Stimulated activated CD8-positive, alpha-beta memory T cell treated with anti-CD3 and anti-CD28 coated beads, Interleukin-15, amount 100 ng/mL, for 4 hours (primary cell): ENCODE measurements around the gene ADH1A.
"Not testable (repeated sequence)": the region's sequence is repeated elsewhere in the genome, so short reads cannot be mapped to it uniquely, and the experiment has no call there.

Experiments
- DNase-seq, 2 donors: peaks; one replicate each; pipeline ENCODE4 v3.0.0-alpha.2; 2020; ENCODE audit warnings: low read depth in 2 of 2

ADH1A gene

DNA sequence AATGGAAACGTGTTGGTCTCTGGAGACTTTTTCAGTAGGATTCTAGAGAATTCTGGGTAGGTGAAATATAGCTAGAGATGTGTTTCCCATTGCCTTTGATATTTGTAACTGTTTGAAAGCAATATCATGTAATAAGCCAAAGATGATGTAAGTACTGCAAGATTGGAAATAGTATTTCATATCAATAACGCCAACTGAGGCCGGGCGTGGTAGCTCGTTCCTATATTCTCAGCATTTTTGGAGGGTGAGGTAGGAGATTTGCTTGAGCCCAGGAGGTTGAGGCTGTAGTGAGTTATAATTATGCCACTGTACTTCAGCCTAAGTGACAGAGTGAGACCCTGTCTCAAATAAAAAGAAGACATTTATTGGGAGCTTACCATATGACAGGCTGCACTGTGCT lies 9.5 kb downstream of the ADH1A start:
- DNase-seq: no peak

DNA sequence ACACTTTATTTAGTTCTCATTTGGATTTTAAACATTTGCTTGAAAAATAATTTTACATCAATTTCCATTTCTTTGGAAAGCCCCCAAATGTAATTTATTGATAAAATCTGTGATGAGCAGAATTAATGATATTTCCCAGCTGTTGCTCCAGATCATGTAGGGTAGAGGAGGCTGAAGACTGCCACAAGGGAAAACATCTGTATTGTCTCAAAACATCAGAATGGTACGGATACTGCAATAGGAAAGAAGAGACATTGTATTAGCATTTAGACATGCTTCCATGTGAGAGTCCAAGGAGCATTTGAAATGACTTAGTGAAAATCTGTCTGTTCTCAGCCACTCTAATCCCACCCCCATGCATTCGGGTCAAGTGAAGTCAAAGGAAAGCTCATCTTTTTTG lies 14.4 kb downstream of the ADH1A start:
- DNase-seq: no peak

DNA sequence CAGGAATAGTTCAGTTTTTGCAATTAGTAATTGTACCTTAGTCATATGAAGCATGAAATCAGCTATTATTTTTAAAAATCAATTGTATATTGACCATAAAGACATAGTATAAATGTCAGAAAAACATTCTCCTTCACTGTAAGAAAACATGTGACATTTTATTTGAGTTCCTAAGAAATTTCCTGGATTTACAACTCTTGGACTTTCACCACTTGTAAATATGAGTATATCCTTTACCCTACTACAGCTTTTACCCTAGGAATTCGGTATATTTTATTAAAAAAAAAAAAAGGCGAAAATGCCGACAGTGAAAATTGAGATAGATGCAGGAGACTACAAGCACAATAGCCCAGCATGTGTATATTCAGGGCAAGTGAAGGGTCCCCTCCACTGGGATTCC lies 14.9 kb downstream of the ADH1A start:
- no peak for DNase-seq

DNA sequence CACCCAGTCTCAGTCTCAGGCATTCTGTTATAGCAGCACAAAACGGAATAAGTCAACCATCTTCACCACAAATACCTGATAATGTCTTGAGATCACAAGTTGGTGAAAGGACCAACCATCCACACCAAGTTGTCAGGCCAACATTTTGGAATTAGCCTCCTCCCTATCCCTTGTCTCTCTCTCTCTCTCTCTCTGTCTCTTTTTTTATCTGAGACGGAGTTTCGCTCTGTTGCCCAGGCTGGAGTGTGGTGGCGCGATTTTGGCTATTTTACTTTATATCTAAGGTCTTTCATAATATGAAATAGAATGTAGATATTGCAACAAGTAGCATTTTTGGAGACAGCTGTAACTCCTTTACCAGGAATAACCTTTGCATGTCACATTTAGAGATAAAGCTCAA lies 15.7 kb downstream of the ADH1A start:
- no peak for DNase-seq

DNA sequence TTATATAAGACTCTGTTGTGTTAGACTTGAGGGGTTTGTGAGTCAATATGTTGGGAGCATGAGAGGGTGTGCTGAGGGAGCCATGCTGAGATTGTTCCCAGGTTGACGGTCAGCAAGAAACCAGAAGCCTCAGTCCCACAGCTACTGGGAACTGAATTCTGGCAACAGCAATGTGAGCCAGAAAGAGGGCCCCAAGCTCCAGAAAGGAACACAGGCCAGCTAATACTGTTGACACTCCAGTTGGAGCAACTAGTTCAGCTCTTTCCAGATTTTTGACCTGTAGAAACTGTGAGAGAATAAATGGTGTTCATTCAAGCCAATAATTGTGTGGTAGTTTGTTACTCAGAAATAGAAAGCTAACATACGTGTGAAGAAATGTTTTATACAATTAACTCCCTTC lies 17.1 kb downstream of the ADH1A start:
- no peak for DNase-seq

DNA sequence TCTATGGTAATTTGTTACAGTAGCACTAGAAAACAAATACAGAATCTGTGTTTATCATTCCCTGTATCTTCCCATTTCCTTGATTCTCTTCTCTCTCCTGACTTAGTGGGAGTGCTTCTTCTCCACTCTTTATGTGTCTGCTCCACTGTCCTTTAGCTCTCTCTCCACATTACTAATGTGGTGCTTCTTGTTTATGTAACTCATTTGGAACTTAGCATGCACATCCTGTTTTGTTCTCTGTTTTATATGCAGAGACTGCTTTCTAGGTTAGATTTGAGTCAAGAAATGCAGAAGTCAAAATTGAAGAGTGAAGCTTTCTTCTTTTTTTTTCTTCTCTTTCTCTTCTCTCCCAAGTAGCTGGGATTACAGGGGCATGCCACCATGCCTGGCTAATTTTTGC lies 25.9 kb downstream of the ADH1A start:
- DNase-seq: no peak

DNA sequence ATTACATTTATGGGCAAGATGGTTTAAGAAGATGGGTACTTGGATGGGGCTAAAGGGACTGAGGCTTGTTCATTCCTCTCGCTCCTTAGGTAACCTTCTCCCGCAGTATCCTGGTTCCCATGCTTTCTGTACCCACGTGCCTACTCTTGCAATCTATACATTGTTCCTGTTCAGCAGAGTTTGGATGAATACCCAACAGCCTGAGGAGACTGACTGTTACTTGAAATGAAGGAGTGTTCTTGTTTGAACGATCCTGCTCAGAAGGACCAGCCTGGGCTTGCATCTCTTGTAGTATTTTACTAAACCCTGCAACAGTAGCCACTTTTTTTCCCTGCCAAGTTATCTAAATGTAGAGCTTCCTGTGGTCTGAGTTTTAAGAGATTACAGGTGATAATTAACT lies 38.0 kb downstream of the ADH1A start:
- DNase-seq: no peak

DNA sequence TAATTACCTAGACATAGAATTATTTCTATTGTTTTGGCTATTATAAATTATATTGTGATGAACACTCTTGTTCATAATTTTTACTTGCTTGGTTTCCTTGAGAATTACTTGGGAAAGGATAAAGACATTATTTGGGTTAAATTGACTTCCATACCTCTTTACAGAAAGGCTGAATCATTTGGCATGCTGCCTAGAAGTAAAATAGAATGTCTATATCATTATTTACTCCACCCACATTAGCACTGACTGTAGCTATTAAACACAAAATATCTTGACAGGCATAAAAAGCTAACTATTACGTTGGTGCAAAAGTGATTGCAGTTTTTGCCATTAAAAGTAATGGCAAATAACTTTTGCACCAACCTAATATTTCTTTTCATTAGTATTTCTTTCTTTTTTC lies 42.1 kb downstream of the ADH1A start:
- no peak for DNase-seq

DNA sequence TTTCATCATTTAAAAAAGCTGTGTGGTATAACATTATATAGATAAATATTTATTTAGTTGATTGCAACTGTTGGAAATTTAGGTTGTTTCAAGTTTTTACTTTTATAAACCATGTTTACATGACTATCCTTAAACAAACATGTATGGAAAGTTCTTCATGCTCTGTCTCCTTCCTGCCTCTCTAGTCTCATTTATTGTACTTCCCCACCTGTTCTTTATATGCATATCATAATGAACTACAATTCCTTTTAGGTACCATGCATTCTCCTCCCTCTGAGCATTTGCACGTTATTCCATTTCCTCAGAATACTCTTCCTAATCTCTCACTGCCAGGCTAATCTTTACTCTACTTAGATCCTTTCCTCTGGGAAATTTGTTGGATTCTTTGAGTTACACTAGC lies 54.8 kb downstream of the ADH1A start:
- DNase-seq: no peak

DNA sequence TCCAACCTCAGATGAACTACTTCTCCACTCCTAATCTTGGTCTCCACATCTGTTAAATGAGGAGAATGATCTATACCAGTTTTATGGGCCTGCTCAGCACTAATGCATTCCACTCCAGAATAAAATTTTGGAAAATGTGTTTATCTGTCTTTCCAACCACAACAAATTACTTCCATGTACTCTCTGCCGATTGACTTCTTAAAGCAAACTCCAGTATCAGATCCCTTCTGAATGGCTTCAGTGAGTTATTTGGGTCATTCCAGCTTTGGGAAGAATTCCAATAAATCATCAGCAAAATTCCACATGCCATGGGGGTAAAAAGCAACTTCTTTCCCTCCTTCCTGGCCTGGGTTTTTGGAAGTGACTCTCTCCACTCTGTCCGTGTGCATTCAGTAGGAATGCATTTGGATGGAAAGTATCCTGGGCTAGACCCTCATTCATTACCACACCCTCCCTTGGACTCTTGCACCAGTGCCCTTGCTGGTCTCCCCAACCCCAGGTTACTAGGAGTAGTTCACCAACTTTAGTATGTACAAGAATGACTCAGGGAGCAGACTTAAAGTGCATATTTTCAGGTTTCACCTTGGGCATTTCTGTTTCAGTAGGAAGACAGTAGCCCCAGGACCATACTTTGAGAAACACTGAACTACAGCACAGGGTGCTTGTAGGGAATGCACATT lies 56.3 kb downstream of the ADH1A start:
- DNase-seq: no peak

DNA sequence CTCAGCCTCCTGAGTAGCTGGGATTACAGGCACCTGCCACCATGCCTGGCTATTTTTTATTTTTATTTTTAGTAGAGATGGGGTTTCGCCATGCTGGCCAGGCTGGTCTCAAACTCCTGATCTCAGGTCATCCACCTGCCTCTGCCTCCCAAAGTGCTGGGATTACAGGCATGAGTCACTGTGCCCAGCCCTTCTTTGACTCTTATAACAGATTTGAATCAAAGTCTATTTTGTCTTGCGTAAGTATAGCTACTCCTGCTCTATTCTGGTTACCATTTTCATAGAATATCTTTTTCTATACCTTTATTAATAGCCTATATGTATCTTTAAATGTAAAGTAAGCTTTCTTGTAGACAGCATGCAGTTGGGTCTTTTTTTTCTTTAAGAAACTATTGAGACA lies 57.4 kb downstream of the ADH1A start:
- not testable (repeated sequence) for DNase-seq

DNA sequence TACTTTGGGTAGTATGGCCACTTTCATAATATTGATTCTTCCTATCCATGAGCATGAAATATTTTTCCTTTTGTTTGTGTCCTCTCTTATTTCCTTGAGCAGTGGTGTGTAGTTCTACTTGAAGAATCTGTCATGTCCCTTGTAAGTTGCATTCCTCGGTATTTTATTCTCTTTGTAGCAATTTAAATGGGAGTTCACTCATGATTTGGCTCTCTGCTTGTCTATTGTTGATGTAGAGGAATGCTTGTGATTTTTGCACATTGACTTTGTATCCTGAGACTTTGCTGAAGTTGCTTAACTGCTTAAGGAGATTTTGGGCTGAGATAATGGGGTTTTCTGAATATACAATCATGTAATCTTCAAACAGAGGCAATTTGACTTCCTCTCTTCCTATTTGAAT lies 62.1 kb downstream of the ADH1A start:
- DNase-seq: not testable (repeated sequence)

DNA sequence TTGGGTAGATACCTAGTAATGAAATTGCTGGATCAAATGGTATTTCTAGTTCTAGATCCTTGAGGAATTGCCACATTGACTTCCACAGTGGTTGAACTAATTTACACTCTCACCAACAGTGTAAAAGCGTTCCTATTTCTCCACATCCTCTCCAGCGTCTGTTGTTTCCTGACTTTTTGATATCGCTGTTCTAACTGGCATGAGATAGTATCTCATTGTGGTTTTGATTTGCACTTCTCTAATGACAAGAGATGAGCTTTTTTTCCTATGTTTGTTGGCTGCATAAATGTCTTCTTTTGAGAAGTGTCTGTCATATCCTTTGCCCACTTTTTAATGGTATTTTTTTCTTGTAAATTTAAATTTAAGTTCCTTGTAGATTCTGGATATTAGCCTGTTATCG lies 63.1 kb downstream of the ADH1A start:
- not testable (repeated sequence) for DNase-seq
